GM19240 (cell line): ENCODE measurements around the gene CHD9.
A peak's percentile ranks its signal among the peaks of the same experiment; 100 is the strongest.

Experiments
- DNase-seq: peaks from one replicate; pipeline ENCODE4 v3.0.0; 2011; ENCODE audit warnings: low spot score; ENCODE audit not compliant: insufficient read length

Gene CHD9

DNA sequence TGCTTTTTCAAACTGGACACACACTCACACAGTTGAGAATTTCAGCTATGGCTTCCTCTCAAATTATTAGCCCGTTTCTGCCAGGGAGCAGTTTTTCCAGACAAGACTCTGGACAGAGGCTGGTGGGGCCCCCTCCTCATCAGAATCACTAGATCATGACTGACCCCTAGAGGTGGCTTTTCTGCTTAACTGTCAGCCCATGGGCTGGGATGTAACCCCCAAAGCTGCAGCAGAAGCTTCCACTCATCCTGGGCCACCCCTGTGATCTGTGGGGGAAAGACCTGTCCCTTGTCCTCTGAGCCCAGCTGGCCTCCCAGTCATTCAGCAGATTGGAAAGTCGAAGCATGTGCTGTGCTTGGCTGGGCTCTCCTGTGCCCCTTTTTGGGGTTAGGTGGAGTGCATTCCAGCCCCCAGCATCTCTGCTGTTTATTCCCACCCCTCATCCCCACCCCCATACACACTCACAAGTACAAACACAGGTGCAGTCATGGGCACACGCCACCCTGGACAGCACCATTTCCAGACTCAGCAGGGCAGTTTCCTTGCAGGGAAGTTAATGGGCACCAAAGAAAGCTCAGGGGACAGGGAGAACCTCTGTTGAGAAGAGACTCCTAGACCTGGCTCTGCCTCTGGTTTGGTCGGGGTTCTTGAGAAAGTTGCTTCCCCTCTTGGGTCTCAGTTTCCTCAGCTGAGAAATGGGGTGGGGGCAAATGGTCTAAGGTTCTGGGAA lies 301.9 kb downstream of the CHD9 start:
- no peak for DNase-seq

- DNase-seq: no peak
These were observed 302.4 kb downstream of the CHD9 start for GRCh38 chr16:53357208-53357586.

DNA sequence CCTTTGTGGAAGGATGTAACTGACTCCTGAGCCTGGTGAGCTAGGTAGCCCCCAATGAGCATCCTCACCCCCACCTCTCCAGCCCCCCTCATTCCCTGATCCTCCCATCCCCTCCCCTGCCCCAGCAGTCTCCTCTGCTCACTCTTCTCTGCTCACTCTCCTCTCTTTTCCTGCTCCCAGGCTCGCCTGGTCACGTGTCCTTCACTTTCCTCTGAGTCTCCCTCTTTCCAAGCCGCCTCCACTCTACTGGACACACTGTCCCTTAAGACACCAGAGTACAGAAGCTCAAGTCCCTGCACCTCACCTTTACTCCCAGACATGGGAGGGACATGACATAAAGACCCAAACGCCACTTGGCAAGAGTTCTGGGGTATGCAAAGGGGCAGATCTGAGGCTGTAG lies 303.2 kb downstream of the CHD9 start:
- no peak for DNase-seq

DNA sequence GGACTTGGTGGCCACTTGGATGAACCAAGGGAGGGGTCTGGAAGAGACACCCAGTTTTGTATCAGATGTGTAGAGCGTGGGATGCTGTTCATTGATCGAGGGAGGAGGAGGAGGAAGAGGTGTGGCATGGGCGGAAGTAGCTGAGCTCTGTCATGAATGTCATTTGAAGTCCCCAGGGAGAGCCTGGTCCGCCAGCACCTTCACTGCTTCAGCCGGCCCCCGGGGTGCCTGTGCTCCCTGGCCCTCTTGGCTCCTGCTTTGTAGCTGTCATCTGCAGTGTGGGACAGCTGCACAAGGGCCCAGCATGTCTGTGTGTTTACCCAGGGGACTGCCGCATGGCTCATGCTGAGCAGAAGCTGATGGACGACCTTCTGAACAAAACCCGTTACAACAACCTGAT lies 304.1 kb downstream of the CHD9 start:
- no peak for DNase-seq

GRCh38 chr16:53369921-53370320 lies 315.1 kb downstream of the CHD9 start:
- DNase-seq: no peak

DNA sequence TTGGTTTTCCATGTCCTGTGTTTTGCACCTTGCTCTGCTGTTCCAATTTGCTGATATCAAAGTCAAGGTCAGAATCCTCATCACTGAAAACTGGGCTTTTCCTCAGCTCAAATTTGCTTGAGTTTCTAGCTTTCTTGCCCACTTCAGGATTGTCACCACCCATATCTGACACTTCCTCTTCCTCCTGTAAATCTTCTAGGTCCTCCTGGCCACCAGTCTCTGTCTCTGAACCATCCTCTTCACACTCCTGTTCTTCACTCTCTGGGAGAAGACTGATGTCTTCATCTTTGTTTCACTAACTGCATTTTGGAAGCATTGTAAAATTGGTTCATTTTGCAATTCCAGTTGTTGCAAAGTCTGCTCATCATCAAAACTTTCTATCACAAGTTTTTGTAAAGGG lies 316.0 kb downstream of the CHD9 start:
- no peak for DNase-seq

- DNase-seq: peak; percentile 10
These were observed 318.4 kb downstream of the CHD9 start for GRCh38 chr16:53372992-53373871.

DNA sequence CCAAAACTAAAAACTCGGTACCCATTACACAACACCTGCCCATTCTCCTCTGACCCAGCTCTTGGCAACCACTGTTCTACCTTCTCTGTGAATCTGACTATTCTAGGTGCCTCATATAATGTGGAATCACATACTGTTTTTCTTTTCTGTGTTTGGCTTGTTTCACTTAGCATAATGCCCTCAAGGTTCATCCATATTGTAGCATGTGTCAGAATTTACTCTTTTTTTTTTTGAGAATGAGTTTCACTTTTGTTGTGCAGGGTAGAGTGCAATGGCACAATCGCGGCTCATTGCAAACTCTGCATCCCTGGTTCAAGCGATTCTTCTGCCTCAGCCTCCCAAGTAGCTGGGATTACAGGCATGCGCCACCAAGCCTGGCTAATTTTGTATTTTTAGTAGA lies 320.0 kb downstream of the CHD9 start:
- DNase-seq: no peak

GRCh38 chr16:53378138-53378537 lies 323.3 kb downstream of the CHD9 start:
- DNase-seq: no peak
